NCI-H1436 treated with DMSO at 0.1 percent for 48 hours (cell line): ENCODE results near the gene ARHGEF16.

Experiments
- DNase-seq: peaks from one replicate; lab custom pipeline; 2025; lab: John Stamatoyannopoulos, UW

ARHGEF16 gene

DNA sequence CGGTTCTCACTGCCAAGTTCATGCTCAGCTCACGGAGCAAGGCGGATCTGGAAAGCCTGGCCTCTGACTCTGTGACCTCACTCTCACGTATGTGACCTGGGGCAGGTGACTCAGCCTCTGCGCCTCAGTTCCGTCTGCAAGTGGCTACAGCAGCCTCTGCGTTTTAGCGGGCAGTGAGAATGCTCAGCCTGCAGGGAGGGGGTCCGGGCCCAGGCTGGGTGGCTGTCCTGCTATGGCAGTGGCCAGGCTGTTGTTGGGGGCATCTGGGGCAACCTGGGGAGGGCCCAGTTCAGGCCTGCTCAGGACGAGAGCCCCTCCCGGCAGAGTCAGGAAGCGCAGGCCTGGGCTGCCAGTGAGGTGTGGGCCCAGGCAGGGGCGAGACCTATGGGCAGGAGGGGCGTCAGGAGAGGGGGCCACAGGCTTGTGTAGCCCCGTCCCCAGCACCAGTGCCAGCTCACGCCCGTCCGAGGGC is 27.9 kb downstream of the ARHGEF16 start:
- DNase-seq, result no peak

DNA sequence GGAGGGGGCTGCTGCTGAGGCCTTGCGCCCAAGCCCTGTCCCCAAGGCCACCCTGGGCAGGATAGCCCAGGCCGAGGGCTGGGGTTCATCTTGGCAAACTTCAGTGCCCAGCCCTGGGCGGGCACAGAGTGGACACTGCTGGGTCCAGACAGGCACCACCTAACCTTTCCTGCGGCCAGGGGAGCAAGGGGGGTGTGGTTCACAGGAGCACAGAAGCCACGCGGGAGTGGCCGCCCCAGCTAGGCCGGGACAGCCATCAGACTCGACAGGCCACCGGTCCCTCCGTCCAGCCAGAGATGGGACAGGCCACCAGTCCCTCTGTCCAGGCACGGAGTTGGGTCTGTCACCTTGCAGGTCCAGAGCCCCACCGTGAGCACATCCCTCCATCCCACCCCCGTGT is 28.9 kb downstream of the ARHGEF16 start:
- no peak for DNase-seq

DNA sequence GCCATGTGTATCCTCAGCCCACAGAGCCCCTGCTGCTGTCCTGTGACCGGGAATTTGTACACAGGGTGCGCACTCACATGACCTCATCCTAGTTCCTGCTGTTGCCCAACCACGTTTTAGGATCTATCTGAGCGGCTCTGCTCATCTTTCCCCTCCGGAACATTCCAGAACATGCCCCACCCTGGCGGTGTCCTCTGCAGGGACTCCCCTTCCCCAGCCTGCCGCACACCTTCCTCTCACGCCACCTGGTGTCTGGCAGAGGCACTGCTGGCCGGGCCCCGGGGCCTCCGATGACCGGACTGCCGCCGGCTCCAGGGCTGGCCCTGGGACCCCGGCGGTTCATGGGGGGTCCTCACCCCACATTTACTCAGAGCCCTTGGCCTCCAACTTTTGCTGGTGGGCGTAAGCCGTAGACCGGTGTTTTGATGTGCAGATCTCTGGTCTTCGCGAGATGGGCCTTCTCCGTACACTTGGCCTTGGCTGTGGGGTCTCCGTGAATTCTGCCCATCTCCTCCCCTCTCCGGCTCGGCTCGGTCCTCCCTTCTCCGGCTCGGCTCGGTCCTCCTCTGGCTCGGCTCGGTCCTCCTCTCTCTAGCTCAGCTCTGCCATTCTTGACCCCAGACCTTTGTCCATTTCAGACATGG is 29.5 kb downstream of the ARHGEF16 start:
- no peak for DNase-seq

DNA sequence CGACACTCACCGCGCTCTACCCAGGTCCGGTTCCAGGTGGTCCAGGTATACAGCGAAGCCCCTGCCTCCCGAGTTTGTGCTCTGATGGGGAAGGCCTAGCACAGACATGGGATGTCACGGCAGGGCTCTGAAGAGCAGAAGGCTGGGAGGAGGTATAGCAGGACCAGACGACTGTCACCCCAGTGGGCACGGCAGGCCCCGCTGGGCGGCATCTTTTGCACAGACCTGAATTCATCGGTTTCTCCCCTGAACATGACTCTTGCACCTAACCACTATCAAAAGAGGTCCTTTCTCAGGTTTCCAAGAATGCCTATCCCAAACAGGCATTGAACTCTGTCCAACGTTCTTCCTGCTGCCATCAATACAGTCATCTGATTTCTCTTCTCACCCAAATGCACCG is 30.6 kb downstream of the ARHGEF16 start:
- DNase-seq, result no peak

DNA sequence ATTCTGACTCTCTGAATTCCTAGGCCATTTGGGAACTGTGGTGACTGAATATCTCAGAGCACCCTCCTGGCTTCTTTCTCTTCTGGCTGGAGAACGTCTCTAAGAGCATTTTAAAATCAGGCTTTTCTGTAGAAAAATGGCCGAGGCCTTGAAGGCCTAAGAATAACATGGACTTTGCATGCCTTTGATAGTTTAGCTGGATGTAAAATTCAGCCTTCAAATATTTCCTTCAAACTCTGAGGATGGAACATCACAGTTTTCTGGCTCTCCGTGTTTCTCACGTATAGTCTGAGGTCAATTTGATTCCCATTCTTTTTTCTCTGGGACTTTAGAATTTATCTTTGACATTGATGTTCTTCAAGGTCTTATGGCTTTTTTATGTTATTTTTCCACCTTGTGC is 34.0 kb downstream of the ARHGEF16 start:
- no peak for DNase-seq

DNA sequence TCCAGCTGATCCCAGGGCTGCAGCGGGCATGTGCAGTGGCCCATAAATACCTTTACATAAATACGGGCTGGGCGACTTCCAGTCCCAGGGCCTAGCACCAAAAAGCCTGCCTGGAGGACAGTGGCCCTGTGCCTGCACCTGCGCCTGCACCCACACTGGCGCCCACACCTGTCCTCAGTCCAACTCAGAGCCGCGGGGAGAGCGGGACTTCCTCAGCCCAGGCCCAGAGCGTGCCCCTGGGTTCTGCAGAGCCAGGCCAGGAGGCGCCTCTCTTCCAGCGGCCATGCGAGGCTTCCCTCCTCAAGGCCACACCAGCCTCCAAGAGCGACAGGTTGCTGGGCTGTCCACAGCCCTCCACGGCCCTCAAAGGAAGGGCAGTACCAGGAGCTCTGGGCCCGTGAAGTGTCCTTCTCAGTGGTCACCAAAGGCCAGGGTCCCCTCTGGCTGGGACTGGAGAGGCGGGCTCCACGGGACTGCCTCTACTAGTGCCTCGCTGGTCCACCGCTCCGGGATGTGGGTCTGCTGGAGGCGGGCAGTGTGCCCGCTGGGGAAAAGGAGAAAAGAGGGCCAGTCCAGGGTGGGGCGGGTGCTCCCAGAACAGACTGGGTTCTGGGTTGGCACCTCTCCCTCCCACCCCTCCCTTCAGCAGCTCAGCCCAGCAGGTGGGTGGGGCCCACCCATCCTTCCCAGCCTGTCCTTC is 35.7 kb downstream of the ARHGEF16 start:
- no peak for DNase-seq

DNA sequence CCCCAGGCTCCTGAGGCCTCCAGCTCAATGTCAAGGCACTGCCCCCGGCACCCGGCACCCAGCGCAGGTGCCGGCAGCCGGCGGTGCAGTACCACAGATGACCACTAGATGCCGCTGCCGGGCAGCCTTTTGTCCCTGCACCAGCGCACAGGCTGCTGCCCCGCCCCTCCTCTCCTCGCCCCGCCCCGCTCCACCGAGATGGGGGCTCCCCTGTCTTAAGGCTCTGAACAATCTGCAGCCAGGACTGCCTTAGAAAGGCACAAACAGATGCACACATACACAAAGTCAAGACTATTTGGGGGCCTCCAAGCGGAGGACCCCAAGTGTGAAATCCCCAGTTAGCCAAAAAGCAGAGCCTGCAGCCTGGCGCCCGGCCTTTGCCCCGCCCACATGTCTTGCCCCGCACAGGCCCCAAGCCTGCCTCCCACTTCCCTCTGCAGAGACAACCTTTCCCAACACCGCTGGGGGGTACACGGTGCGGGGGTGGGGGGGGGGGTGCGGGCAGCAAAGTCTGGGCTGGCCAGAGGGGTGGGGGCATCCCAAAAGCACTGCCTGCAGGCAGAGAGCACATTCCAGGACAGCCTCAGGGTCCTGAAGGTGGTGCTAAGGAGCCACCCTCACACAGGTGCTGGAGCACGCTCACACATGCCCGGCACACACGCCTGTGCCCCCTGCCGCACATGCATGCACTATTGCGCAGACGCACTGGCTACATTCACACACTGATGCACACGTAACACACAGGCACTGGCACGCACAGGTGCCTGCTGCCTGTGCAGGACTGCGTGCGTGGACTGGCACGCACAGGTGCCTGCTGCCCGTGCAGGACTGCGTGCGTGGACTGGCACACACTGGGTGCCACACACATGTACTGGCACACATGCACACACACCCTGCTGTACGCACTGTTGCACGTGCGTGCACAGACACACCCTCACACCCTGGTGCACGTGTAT is 37.1 kb downstream of the ARHGEF16 start:
- no peak for DNase-seq

DNA sequence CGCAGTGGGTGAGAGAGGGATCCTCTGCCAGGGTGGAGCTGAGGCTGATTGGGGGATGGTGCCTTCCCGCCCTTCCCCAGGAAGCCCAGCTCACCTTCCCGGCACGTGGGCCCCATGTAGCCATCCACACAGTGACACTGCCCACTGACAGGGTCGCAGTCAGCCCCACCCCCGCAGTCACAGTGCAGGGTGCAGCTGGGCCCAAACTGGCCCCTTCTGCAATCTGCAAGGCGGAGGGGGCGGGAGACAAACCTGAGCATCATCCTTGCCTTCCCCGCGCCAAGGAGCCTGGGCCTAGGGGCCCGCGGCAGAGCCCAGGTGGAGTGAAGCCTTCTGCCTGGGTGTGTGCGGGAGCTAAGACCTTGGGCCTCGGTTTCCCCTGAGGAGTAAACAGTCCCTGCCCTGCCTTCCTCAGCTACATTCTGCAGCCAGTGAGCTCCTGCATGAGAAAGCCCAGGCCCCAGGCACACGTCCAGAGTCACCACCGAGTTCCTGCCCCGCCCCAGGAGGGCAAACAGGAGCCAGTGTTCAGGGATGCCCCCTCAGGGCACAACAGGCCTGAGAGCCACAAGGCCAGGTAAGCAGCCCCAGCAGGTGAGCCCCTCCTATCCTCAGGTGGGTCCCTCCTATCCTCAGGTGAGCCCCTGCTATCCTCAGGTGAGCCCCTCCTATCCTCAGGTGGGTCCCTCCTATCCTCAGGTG is 38.2 kb downstream of the ARHGEF16 start:
- DNase-seq, result no peak

DNA sequence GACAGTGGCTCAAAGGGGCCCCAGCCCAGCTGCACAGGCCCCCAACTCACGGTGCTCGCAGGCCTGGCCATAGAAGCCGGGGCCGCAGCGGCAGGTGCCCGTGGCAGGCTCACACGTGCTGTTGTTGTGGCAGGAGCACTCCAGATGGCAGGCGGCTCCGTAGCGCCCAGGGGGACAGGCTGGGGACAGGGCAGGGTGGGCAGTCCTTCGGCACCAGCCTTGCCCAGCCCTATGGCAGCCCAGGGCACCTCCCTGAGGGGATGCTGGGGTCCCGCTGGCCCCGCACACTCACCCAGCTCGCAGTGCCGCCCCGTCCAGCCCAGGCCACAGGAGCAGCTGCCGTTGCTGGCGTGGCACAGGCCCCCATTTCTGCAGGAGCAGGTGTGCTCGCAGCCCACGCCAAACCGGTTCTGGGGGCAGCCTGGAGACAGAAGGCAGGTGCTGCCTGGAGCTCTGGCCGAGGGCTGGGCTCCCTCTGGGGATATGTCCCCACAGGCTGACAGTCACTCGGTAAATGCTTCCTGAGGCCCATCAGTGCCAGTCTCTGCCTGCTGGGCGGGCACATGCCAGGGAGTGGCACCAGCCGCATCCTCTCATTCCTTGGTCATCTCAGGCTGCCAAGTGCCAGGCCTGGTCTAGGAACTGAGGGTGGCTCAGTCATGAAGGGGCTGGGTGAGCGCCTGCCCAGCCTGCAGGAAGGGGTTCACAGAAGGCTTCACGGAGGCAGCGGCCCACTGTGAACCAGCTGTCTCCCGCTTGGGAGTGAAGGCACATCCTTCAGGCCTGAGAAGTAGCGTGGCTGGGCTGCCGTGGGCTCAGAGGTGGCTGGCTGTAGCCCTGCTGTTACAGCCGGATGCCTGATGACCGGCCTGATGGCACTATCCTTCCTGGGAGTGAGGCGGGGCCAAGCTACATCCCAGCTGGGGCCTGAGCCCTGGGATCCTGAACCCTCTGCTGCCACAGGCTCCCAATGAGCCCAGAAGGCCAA is 40.1 kb downstream of the ARHGEF16 start:
- DNase-seq, result no peak

DNA sequence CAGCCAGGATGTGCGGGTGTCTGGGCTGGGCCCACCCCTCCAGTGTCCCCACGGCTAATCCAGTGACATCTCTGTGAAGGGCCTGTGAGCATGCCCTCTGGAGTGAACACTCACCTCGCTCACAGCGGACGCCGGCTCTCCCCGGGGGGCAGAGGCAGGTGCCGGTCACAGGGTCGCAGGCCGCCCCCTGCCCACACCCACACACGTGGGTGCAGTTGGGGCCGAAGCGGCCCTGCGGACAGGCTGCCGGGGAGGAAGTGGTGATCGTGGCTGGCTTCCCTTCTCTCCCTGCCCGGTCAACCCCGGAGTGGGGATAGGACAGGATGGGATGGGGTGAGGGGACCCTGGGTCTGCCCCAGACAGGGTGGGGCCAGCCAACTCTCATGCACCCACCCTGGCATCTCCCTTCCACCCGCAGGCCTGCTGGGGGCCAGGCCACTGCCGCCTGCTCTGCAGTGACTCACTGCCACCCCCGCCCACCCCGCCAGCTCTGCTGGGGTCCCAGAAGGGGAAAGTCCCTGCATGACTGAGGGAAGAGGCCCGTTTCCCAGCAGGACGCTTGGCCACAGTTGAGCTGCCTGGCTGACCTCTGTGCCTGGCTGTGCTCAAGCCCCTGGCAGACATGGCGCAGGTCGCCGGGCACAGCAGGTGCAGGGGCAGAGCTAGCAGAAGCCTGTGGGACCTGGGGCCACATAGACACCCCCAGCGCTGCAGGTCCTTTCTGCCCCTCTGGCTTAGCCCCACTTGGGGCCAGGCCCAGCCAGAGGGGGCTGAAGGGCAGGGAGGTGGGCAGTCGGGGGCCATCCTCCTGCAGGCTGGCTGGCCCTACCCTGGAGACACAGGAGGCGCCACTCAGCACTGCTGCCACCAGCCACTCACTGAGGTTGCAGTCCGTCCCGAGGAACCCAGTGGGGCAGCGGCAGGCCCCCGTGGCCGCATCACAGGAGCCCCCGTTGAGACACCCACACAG is 41.6 kb downstream of the ARHGEF16 start:
- DNase-seq, result no peak

DNA sequence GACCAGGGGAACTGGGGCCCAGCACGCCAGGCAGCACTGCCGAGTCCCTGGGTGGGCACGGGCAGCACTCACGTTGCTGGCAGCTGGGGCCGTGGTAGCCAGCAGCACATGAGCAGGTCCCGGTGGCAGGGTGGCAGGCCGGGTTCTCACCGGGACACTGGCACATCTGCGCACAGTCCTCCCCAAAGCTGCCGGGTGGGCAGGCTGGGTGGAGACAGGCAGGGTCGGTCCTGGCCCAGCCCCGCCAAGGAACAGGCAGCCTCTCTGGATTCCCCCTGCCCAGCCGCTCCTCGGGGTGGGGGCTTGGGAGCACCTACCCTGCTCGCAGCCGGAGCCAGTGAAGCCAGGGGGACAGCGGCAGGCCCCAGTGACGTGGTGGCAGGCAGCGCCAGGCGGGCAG is 42.5 kb downstream of the ARHGEF16 start:
- no peak for DNase-seq

DNA sequence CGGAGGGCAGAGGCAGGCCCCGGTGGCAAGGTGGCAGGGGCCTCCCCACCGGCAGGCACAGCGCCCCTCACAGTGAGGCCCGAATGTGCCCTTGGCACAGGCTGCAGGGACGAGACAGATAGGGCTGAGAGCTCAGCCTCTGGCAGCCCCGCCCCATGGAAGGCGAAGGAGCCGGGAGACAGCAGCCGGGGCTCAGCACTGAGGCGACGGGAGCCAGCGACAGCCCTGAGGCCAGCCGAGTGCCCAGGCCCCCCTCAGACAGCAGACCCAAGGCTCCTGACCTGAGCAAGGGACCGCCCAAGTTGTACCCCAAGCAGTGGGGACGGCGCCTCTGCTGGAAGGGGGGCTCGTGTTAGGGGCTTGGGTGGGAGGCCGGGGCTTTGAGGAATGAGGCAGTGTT is 43.1 kb downstream of the ARHGEF16 start:
- no peak for DNase-seq

DNA sequence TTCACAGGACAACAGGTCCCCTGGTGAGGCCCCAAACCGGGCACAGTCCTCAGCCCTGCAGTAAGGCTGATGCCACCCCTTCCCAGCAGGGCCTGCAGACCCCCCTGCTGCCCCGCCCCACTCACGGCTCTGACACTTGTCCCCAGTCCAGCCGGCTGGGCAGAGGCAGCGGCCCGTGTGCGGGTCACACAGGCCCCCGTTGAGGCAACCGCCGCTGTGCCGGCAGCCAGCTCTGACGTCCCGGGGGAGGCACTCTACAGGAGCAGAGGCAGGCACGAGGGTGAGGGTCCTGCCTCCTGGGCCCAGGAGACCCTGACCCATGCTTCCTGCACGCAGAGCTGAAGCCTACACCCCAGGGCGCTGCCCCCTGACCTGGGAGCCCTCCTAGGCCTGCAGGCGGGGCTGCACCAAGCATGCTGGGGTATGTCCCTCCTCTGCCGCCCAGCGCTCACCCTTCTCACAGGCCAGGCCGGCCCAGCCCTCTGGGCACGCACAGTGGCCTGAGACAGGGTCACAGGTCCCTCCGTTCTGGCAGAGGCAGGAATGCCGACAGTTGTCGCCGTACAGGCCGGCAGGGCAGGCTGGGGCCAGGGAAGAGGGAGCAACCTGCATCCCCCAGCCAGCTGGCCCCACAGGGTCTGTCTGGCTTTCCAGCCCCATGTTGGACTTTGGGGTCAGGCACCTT is 43.9 kb downstream of the ARHGEF16 start:
- no peak for DNase-seq

DNA sequence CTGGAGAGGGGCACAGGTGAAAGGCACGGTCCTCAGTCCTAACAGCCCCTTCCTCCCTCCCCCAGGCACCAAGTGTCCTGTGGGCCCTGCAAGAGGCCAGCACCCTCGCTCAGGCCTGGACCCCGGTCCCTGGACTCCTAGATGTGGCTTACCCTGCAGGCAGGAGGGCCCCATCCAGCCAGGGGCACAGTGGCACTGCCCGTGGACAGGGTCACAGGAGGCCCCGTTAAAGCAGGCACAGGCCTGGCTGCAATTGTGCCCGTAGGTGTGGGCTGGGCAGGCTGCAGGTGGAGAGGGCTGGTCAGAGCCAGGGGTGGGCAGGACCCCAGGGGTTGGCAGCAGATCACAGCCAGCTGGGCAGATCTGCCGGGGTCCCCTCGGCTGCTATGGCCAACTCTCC is 44.5 kb downstream of the ARHGEF16 start:
- DNase-seq, result no peak

DNA sequence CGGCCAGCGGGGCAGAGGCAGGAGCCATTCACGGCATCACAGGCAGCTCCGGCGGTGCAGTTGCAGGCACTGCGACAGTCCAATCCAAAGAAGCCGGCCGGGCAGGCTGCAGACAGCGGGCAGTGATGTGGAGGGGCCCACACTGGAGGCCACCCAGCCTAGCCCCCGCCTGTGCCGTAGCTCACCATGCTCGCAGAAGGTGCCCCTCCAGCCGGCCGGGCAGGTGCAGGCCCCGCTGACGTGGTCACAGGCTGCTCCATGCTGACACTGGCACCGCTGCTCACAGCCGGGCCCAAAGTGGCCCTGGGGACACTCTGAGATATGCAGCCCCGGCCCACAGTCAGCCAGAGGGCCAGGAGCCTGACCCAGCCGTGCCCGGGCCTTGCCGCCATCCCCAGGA is 45.1 kb downstream of the ARHGEF16 start:
- no peak for DNase-seq

DNA sequence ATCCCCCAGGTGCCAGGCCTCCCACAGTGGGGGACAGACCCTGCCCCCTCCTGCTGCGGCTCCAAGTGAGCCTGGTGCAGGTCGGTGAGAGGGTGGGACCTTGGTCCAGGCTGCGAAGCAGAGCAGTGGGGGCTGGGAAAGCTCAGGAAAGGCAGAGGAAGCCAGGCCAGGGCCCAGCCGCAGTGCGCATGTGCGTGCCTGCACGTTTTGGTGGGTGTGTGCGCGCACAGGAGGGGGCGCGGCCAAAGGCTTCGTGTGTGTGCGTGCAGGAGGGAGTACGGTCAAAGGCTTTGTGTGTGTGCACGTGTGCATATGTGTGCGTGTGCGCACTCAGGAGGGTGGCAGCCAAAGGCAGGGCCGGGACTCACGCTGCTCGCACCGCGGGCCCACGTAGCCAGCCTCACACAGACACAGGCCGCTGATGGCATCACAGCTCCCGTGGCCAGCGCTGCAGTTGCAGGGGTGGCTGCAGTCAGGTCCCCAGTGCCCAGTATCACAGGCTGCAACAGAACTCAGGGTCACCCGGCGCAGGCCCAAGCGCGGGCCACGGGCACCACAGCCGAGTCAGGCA is 45.9 kb downstream of the ARHGEF16 start:
- DNase-seq, result no peak

DNA sequence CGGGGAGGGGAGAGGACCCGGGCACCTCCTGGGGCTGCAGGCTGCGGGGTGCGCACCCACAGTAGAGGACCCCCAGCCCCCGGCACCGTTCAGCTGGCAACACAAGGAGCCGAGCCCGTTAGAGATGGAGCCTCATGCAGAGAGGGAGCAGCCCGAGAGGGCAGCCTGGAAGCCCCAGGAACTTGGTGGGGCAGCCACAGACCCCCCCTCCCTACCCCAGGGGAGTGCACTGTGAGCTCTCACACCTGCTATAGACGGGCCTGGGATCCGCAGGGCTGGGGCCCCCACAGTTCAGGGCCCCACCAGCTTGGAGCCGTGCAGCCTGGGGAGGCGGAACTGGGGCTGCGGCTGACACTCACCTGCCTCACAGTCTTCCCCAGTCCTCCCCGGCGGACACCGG is 47.0 kb downstream of the ARHGEF16 start:
- no peak for DNase-seq

DNA sequence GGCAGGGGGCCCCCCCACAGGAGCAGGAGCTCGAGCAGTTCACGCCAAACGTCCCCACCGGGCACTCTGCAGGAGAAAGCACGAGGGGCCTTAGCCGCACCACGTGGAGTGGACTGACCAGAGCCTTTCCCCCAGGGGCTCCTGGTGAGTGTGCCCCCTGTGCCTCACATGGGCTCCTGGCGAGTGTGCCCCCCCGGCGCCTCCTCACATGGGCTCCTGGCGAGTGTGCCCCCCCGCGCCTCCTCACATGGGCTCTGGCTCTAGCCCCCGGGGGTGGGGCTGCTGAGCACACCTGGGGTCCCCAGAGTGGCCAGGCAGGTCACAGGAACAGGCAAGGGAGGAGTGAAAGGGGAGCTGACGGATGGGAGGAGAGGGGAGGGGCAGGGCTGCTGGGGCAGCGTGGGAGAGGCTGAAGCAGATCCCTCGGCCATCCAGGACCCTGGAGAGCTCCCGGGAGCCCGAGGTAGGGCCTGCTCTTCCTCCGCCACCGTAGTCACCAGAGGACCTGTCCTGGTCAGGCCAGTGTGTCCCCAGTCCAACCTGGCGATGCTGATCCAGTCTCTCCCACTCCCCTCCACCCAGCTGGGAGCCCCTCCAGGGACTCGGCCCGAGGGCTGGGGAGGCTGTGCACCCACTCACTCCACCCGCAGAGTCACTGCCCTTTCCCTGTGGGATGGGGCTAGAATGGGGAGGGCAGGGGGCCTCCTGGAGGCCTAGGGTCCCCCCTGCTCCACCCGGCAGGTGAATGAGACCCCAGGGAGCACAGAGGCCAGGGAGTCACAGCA is 47.6 kb downstream of the ARHGEF16 start:
- DNase-seq, result no peak
